Neural progenitor cell (in vitro differentiated cells): ENCODE measurements around the gene PKD2L1. TPM values are rescaled to one million over a fixed set of nuclear protein-coding genes. Genes with fewer than 3 reads are reported as not detected.

Experiments used
- DNase-seq: peaks from one replicate; pipeline ENCODE4 v3.0.0-alpha.2; 2016; ENCODE audit warnings: low spot score
- H2AFZ ChIP-seq: fragments of 200-600 bp; sonication (generic); replicated peaks from 2 replicates; pipeline ENCODE4 v1.6.1; 2016; ENCODE audit warnings: antibody characterized with exemption
- H3F3A ChIP-seq: fragments of 200-600 bp; sonication (generic); 2 replicates; pipeline ENCODE4 v1.6.1; 2016; ENCODE audit warnings: antibody characterized with exemption, low read depth
- H3K27ac ChIP-seq: fragments of 200-600 bp; sonication (generic); 2 replicates; pipeline ENCODE4 v1.5.1; 2016; ENCODE audit warnings: mild to moderate bottlenecking
- H3K27me3 ChIP-seq: fragments of 200-600 bp; sonication (generic); 2 replicates; pipeline ENCODE4 v1.6.1; 2016; ENCODE audit warnings: mild to moderate bottlenecking, moderate library complexity
- H3K36me3 ChIP-seq: fragments of 200-600 bp; sonication (generic); 2 replicates; pipeline ENCODE4 v1.5.1; 2016
- H3K4me1 ChIP-seq: fragments of 200-600 bp; sonication (generic); 2 replicates; pipeline ENCODE4 v1.6.1; 2016; ENCODE audit warnings: mixed run types
- H3K4me2 ChIP-seq: fragments of 200-600 bp; sonication (generic); 2 replicates; pipeline ENCODE4 v1.6.1; 2016
- H3K4me3 ChIP-seq: fragments of 200-600 bp; sonication (generic); 2 replicates; pipeline ENCODE4 v1.5.1; 2016
- H3K79me2 ChIP-seq: fragments of 200-600 bp; sonication (generic); 2 replicates; pipeline ENCODE4 v1.6.1; 2016; ENCODE audit warnings: low read depth
- H3K9ac ChIP-seq: fragments of 200-600 bp; sonication (generic); 2 replicates; pipeline ENCODE4 v1.6.1; 2016
- H3K9me3 ChIP-seq: fragments of 200-600 bp; sonication (generic); 2 replicates; pipeline ENCODE4 v1.5.1; 2016; ENCODE audit warnings: low read depth
- H4K20me1 ChIP-seq: fragments of 200-600 bp; sonication (generic); 2 replicates; pipeline ENCODE4 v1.6.1; 2016; ENCODE audit warnings: low read depth
- H3K27ac Mint-ChIP-seq: 3 replicates; pipeline ENCODE4 v1.8.0; 2021; ENCODE audit warnings: mixed read lengths
- H3K27me3 Mint-ChIP-seq: 2 replicates; pipeline ENCODE4 v1.8.0; 2022; ENCODE audit warnings: low read depth, mild to moderate bottlenecking, inconsistent platforms, moderate library complexity, mixed read lengths; ENCODE audit not compliant: insufficient read depth
- H3K36me3 Mint-ChIP-seq: 3 replicates; pipeline ENCODE4 v1.8.0; 2021; ENCODE audit warnings: mixed read lengths
- H3K4me1 Mint-ChIP-seq: 3 replicates; pipeline ENCODE4 v1.8.0; 2021; ENCODE audit warnings: mixed read lengths
- H3K4me3 Mint-ChIP-seq: 3 replicates; pipeline ENCODE4 v1.8.0; 2021; ENCODE audit warnings: mild to moderate bottlenecking, moderate library complexity, mixed read lengths
- H3K9me3 Mint-ChIP-seq: 3 replicates; pipeline ENCODE4 v1.8.0; 2020; ENCODE audit warnings: mixed read lengths
- CTCF ChIP-seq: fragments of 200-600 bp; sonication (generic); IDR thresholded peaks from 2 replicates; pipeline ENCODE4 v1.5.1; 2017; ENCODE audit warnings: antibody characterized with exemption, mild to moderate bottlenecking
- EZH2 ChIP-seq: fragments of 200-600 bp; sonication (generic); IDR thresholded peaks from 2 replicates; pipeline ENCODE4 v1.6.1; 2017; ENCODE audit warnings: antibody characterized with exemption, mild to moderate bottlenecking, moderate library complexity
- EZH2phosphoT487 ChIP-seq: fragments of 200-600 bp; sonication (generic); IDR thresholded peaks from 2 replicates; pipeline ENCODE4 v1.6.1; 2017; ENCODE audit warnings: antibody characterized with exemption
- total RNA-seq: library from RNA; depleted of rRNA; stranded (reverse); fragments of >200 nt; gene quantifications from 2 replicates; pipeline ENCODE4 v1.2.3, GENCODE V29; 2015; ENCODE audit warnings: low replicate concordance

Gene PKD2L1
- total RNA-seq, 1 donor from 2014 or later, result not detected

- H3K4me2 ChIP-seq, result no peak overlapping the region
- TF ChIP-seq EZH2phosphoT487, result no peak
- TF ChIP-seq EZH2, result no peak
- TF ChIP-seq CTCF, result no peak
- H3K36me3 ChIP-seq, result no peaks in the 10 kb centered on the region
- H3K4me1 ChIP-seq, result peaks cover 3% of the 10 kb centered on the region
- H2AFZ ChIP-seq, result no peak overlapping the region
- H3K9me3 ChIP-seq, result no peaks in the 10 kb centered on the region
- Mint-ChIP-seq H3K27ac (no peak overlapping the region), H3K27me3 (peaks cover 8% of the 10 kb centered on the region), H3K4me3 (no peak overlapping the region), H3K4me1 (no peaks in the 10 kb centered on the region), H3K36me3 (no peaks in the 10 kb centered on the region), H3K9me3 (no peaks in the 10 kb centered on the region)
- no peak for DNase-seq
- H3K4me3 ChIP-seq, result no peak overlapping the region
- H4K20me1 ChIP-seq, result no peaks in the 10 kb centered on the region
- H3K27ac ChIP-seq, result no peak overlapping the region
- no peaks in the 10 kb centered on the region for H3K79me2 ChIP-seq
- no peak overlapping the region for H3K9ac ChIP-seq
- peaks cover 62% of the 10 kb centered on the region for H3K27me3 ChIP-seq
- no peaks in the 10 kb centered on the region for H3F3A ChIP-seq
These were observed 14.4 kb downstream of the PKD2L1 start for GRCh38 chr10:100315615-100316014.

GRCh38 chr10:100311298-100311697 lies 18.7 kb downstream of the PKD2L1 start:
- H3K4me3 Mint-ChIP-seq, result no peak overlapping the region
- Histone ChIP-seq H3K9ac (no peak overlapping the region), H3K4me3 (no peak overlapping the region), H3K9me3 (no peaks in the 10 kb centered on the region), H3K4me1 (no peaks in the 10 kb centered on the region), H3K27me3 (peaks cover 74% of the 10 kb centered on the region), H3K36me3 (no peaks in the 10 kb centered on the region), H2AFZ (no peak overlapping the region), H3K4me2 (no peak overlapping the region), H3K27ac (no peak overlapping the region), H4K20me1 (no peaks in the 10 kb centered on the region), H3F3A (no peaks in the 10 kb centered on the region), H3K79me2 (no peaks in the 10 kb centered on the region)
- H3K36me3 Mint-ChIP-seq, result no peaks in the 10 kb centered on the region
- no peaks in the 10 kb centered on the region for H3K9me3 Mint-ChIP-seq
- H3K4me1 Mint-ChIP-seq, result no peaks in the 10 kb centered on the region
- TF ChIP-seq EZH2 (no peak), EZH2phosphoT487 (no peak), CTCF (no peak)
- no peak for DNase-seq
- no peak overlapping the region for H3K27ac Mint-ChIP-seq
- peaks cover 3% of the 10 kb centered on the region for H3K27me3 Mint-ChIP-seq

GRCh38 chr10:100307684-100308083 lies 22.3 kb downstream of the PKD2L1 start:
- H3K4me3 ChIP-seq, result no peak overlapping the region
- no peaks in the 10 kb centered on the region for H3K79me2 ChIP-seq
- no peak overlapping the region for H3K9ac ChIP-seq
- TF ChIP-seq CTCF (no peak), EZH2 (no peak), EZH2phosphoT487 (no peak)
- no peaks in the 10 kb centered on the region for H3K9me3 ChIP-seq
- no peaks in the 10 kb centered on the region for H3K36me3 ChIP-seq
- no peak overlapping the region for H3K27ac ChIP-seq
- H3K4me1 ChIP-seq, result no peaks in the 10 kb centered on the region
- H4K20me1 ChIP-seq, result no peaks in the 10 kb centered on the region
- peaks cover 57% of the 10 kb centered on the region for H3K27me3 ChIP-seq
- no peaks in the 10 kb centered on the region for H3F3A ChIP-seq
- H2AFZ ChIP-seq, result no peak overlapping the region
- Mint-ChIP-seq H3K9me3 (no peaks in the 10 kb centered on the region), H3K36me3 (no peaks in the 10 kb centered on the region), H3K27ac (no peak overlapping the region), H3K27me3 (peaks cover 4% of the 10 kb centered on the region), H3K4me3 (no peak overlapping the region), H3K4me1 (no peaks in the 10 kb centered on the region)
- no peak overlapping the region for H3K4me2 ChIP-seq
- no peak for DNase-seq

DNA sequence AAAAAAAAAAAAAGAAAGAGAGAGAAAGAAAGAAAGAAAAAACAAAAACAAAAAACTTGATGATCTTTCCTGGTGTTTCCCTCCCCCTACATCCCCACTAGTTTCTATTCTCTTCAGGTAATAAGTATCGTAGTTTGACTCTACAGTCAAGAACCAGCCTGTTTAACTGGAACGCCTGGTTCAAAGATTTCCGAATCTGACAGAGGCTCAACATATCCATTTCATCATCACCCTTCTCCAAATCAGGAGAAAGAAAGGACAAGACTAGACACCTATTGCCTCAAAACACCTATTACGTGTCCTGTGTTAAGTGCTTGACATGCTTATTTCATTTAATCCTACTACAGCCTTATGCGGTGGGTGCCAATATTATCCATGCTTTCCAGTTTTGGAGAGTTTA lies 23.2 kb downstream of the PKD2L1 start:
- Histone ChIP-seq H3F3A (no peaks in the 10 kb centered on the region), H3K4me1 (no peaks in the 10 kb centered on the region), H2AFZ (no peak overlapping the region), H3K27me3 (peaks cover 49% of the 10 kb centered on the region), H3K79me2 (no peaks in the 10 kb centered on the region), H3K9me3 (no peaks in the 10 kb centered on the region), H4K20me1 (no peaks in the 10 kb centered on the region), H3K4me2 (no peak overlapping the region), H3K9ac (no peak overlapping the region), H3K36me3 (no peaks in the 10 kb centered on the region), H3K4me3 (no peak overlapping the region), H3K27ac (no peak overlapping the region)
- no peak for DNase-seq
- Mint-ChIP-seq H3K9me3 (no peaks in the 10 kb centered on the region), H3K27ac (no peak overlapping the region), H3K36me3 (no peaks in the 10 kb centered on the region), H3K4me1 (peaks cover 3% of the 10 kb centered on the region), H3K4me3 (no peak overlapping the region), H3K27me3 (peaks cover 6% of the 10 kb centered on the region)
- no peak for TF ChIP-seq EZH2phosphoT487
- no peak for TF ChIP-seq CTCF
- no peak for TF ChIP-seq EZH2
